K562 (cell line): ENCODE data around the gene ZNF648. TPM values are rescaled to one million over a fixed set of nuclear protein-coding genes. Genes with fewer than 3 reads are reported as not detected.

Source experiments
- ELF4 ChIP-seq: fragments of 450-650 bp; formaldehyde crosslinking; IDR thresholded peaks from 2 replicates; pipeline ENCODE4 v1.4.0; 2022; ENCODE audit warnings: missing genetic modification characterization
- HDAC6 ChIP-seq: IDR thresholded peaks from 2 replicates; pipeline ENCODE4 v1.6.1; 2012; ENCODE audit warnings: low read depth, mild to moderate bottlenecking, control low read depth, inconsistent platforms, low read length, moderate library complexity
- ILK ChIP-seq: fragments of 450-650 bp; IDR thresholded peaks from 2 replicates; pipeline ENCODE4 v1.6.1; 2016; ENCODE audit warnings: missing genetic modification characterization, low read depth, mild to moderate bottlenecking, missing compliant biosample characterization, moderate library complexity, borderline replicate concordance
- MCM5 ChIP-seq: fragments of 450-650 bp; IDR thresholded peaks from 2 replicates; pipeline ENCODE4 v1.6.1; 2016; ENCODE audit warnings: low read depth
- SAFB ChIP-seq: fragments of 200-400 bp; formaldehyde crosslinking; IDR thresholded peaks from 2 replicates; pipeline ENCODE4 v1.6.1; 2017; ENCODE audit warnings: low read depth, low read length, borderline replicate concordance
- SMAD4 ChIP-seq: fragments of 250-450 bp; sonication (Bioruptor Pico); conservative IDR thresholded peaks from 2 replicates; pipeline ENCODE4 v1.8.0; 2021; ENCODE audit warnings: inconsistent platforms, mild to moderate bottlenecking, moderate library complexity
- TRIM28 ChIP-seq: fragments of 450-650 bp; IDR thresholded peaks from 2 replicates; pipeline ENCODE4 v1.6.1; 2017
- ZNF696 ChIP-seq: fragments of 250-450 bp; sonication (Bioruptor Pico); conservative IDR thresholded peaks from 2 replicates; pipeline ENCODE4 v1.4.0; 2020; ENCODE audit warnings: mild to moderate bottlenecking, moderate library complexity
- polyA plus RNA-seq, 8 experiments: library from polyadenylated mRNA; depleted of rRNA in 4 of 8; stranded (reverse) in 5 of 8; unstranded in 3 of 8; fragments of >200 nt; fragmentation: Nextera tagmentation in 2 of 8; fragmentation: Illumina TruSeq in 1 of 8; extraction: Ambion mirVana in 2 of 8; extraction: Trizol in 1 of 8; gene quantifications; 2 replicates each; pipeline versions ENCODE4 v1.2.1 to v1.2.3, GENCODE V29; 2011 to 2014; ENCODE audit warnings: inconsistent platforms in 1 of 8, missing spikeins in 1 of 8
- total RNA-seq, 7 experiments: library from RNA; depleted of rRNA in 6 of 7; stranded (reverse); fragments of >200 nt in 6 of 7; fragmentation: Illumina TruSeq in 2 of 7; extraction: Trizol in 2 of 7; gene quantifications; 2 replicates each; pipeline versions ENCODE4 v1.2.1 to v1.2.3, GENCODE V29; 2011 to 2021; ENCODE audit warnings: low replicate concordance in 1 of 7
- TF ChIP-seq, protein P1 (sequence below), 2 experiments: fragments of 450-650 bp; IDR thresholded peaks; 2 replicates each; pipeline ENCODE4 v1.6.1; 2018; ENCODE audit warnings: mild to moderate bottlenecking in 2 of 2, low read depth in 1 of 2; ENCODE audit not compliant: partially characterized antibody in 2 of 2
- TF ChIP-seq, protein P2 (sequence below): fragments of 250-450 bp; sonication (Bioruptor Pico); IDR thresholded peaks from 2 replicates; pipeline ENCODE4 v1.5.0; 2021; ENCODE audit warnings: mild to moderate bottlenecking, borderline replicate concordance

ZNF648 gene
- total and polyA plus RNA-seq, 9 of the 15 experiments (the other 6 are each of a cell fraction or from before 2014, with no cell fraction given): 0.06 to 0.27 (median 0.18) TPM; not detected in 2

DNA sequence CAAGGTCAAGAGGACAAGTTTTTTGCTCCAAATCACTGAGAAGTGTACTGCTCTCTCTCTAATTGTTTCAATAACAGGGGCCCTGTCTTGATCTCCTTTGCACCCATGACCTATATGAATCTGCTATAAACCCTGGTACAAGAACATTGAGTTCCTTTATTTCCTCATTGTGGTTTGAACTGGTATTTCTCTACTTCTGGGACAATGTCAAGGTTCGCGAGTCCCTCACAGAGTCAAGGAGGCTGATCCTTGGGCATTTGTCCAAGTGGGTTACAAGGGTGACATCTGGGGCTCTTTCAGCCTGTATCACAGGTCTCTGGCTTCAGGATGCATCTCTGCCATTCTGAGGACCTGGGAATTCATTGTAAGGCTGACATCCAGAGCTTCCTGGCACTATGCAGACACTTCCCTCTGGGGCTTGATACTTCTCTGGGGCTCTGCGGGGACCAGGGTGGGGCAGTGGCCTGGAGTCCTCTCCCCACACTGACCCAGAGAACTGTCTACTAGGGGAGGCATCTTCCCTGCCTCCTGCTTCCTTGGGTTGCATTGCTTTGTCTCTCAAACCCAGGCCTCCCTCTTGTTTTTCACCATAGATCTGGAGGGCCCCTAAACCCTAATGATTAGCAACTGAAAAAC lies 22.5 kb upstream of the ZNF648 start (continued):
- TF ChIP-seq, protein P1, sequence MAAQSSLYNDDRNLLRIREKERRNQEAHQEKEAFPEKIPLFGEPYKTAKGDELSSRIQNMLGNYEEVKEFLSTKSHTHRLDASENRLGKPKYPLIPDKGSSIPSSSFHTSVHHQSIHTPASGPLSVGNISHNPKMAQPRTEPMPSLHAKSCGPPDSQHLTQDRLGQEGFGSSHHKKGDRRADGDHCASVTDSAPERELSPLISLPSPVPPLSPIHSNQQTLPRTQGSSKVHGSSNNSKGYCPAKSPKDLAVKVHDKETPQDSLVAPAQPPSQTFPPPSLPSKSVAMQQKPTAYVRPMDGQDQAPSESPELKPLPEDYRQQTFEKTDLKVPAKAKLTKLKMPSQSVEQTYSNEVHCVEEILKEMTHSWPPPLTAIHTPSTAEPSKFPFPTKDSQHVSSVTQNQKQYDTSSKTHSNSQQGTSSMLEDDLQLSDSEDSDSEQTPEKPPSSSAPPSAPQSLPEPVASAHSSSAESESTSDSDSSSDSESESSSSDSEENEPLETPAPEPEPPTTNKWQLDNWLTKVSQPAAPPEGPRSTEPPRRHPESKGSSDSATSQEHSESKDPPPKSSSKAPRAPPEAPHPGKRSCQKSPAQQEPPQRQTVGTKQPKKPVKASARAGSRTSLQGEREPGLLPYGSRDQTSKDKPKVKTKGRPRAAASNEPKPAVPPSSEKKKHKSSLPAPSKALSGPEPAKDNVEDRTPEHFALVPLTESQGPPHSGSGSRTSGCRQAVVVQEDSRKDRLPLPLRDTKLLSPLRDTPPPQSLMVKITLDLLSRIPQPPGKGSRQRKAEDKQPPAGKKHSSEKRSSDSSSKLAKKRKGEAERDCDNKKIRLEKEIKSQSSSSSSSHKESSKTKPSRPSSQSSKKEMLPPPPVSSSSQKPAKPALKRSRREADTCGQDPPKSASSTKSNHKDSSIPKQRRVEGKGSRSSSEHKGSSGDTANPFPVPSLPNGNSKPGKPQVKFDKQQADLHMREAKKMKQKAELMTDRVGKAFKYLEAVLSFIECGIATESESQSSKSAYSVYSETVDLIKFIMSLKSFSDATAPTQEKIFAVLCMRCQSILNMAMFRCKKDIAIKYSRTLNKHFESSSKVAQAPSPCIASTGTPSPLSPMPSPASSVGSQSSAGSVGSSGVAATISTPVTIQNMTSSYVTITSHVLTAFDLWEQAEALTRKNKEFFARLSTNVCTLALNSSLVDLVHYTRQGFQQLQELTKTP (IDR thresholded peaks at IDR 0.05; ENCODE audit: low read depth in 1 of 2, partially characterized antibody in 2 of 2): no peak
- no peak for TF ChIP-seq MCM5
- TF ChIP-seq TRIM28: no peak
- no peak for TF ChIP-seq ELF4
- no peak for TF ChIP-seq SMAD4 (CRISPR knock-in tag)
- no peak for TF ChIP-seq HDAC6
- no peak for TF ChIP-seq SAFB
- no peak for TF ChIP-seq ILK (tag)
- TF ChIP-seq, protein P2, sequence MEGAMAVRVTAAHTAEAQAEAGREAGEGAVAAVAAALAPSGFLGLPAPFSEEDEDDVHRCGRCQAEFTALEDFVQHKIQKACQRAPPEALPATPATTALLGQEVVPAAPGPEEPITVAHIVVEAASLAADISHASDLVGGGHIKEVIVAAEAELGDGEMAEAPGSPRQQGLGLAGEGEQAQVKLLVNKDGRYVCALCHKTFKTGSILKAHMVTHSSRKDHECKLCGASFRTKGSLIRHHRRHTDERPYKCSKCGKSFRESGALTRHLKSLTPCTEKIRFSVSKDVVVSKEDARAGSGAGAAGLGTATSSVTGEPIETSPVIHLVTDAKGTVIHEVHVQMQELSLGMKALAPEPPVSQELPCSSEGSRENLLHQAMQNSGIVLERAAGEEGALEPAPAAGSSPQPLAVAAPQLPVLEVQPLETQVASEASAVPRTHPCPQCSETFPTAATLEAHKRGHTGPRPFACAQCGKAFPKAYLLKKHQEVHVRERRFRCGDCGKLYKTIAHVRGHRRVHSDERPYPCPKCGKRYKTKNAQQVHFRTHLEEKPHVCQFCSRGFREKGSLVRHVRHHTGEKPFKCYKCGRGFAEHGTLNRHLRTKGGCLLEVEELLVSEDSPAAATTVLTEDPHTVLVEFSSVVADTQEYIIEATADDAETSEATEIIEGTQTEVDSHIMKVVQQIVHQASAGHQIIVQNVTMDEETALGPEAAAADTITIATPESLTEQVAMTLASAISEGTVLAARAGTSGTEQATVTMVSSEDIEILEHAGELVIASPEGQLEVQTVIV: no peak
- no peak for TF ChIP-seq ZNF696 (CRISPR knock-in tag)
